ENCODE measurements around the gene TMEM184A.

TMEM184A gene

GRCh38 chr7:1548944-1549343, 7.1 kb downstream of the TMEM184A start:
- Histone ChIP-seq H3K4me3 (ENCODE audit: low read depth, low read length) (no peak overlapping the region), H3K4me1 (ENCODE audit: control insufficient read depth, insufficient read depth, low read length) (no peaks in the 10 kb centered on the region), H3K27ac (ENCODE audit: low read depth, low read length) (no peak overlapping the region), H3K27me3 (ENCODE audit: control insufficient read depth, insufficient read depth, low read length) (no peaks in the 10 kb centered on the region), H3K36me3 (ENCODE audit: control insufficient read depth, insufficient read depth, low read length) (no peaks in the 10 kb centered on the region), H3K9ac (ENCODE audit: low read depth, low read length) (no peak overlapping the region), H3K9me3 (ENCODE audit: control insufficient read depth, insufficient read depth, low read length) (no peaks in the 10 kb centered on the region)

- Histone ChIP-seq H3K36me3 (ENCODE audit: control insufficient read depth, insufficient read depth, low read length) (no peaks in the 10 kb centered on the region), H3K9me3 (ENCODE audit: control insufficient read depth, insufficient read depth, low read length) (no peaks in the 10 kb centered on the region), H3K4me1 (ENCODE audit: control insufficient read depth, insufficient read depth, low read length) (no peaks in the 10 kb centered on the region), H3K27me3 (ENCODE audit: control insufficient read depth, insufficient read depth, low read length) (no peaks in the 10 kb centered on the region), H3K27ac (ENCODE audit: low read depth, low read length) (no peak overlapping the region), H3K4me3 (ENCODE audit: low read depth, low read length) (no peak overlapping the region), H3K9ac (ENCODE audit: low read depth, low read length) (no peak overlapping the region)
Observed at GRCh38 chr7:1548438-1548831, 7.6 kb downstream of the TMEM184A start.

- Histone ChIP-seq H3K4me1 (ENCODE audit: control insufficient read depth, insufficient read depth, low read length) (no peaks in the 10 kb centered on the region), H3K4me3 (ENCODE audit: low read depth, low read length) (no peak overlapping the region), H3K9me3 (ENCODE audit: control insufficient read depth, insufficient read depth, low read length) (no peaks in the 10 kb centered on the region), H3K36me3 (ENCODE audit: control insufficient read depth, insufficient read depth, low read length) (no peaks in the 10 kb centered on the region), H3K27ac (ENCODE audit: low read depth, low read length) (no peak overlapping the region), H3K27me3 (ENCODE audit: control insufficient read depth, insufficient read depth, low read length) (no peaks in the 10 kb centered on the region), H3K9ac (ENCODE audit: low read depth, low read length) (no peak overlapping the region)
Observed at GRCh38 chr7:1547777-1548437, 8.1 kb downstream of the TMEM184A start.

GRCh38 chr7:1546909-1547776, 8.9 kb downstream of the TMEM184A start:
- no peak overlapping the region for H3K27ac ChIP-seq (ENCODE audit: low read depth, low read length)

GRCh38 chr7:1546274-1546908, 9.6 kb downstream of the TMEM184A start:
- H3K9me3 ChIP-seq (ENCODE audit: control insufficient read depth, insufficient read depth, low read length): no peaks in the 10 kb centered on the region
- peaks cover 11% of the 10 kb centered on the region for H3K36me3 ChIP-seq (ENCODE audit: control insufficient read depth, insufficient read depth, low read length)
- no peak overlapping the region for H3K9ac ChIP-seq (ENCODE audit: low read depth, low read length)
- H3K4me3 ChIP-seq (ENCODE audit: low read depth, low read length): no peak overlapping the region
- no peaks in the 10 kb centered on the region for H3K4me1 ChIP-seq (ENCODE audit: control insufficient read depth, insufficient read depth, low read length)
- no peak overlapping the region for H3K27ac ChIP-seq (ENCODE audit: low read depth, low read length)
- no peaks in the 10 kb centered on the region for H3K27me3 ChIP-seq (ENCODE audit: control insufficient read depth, insufficient read depth, low read length)

More at GRCh38 chr7:1546909-1547776, 8.9 kb downstream of the TMEM184A start:
- 0 out of 2 replicates have a peak, but pooled peaks cover 6% of the 10 kb centered on the region for H3K36me3 ChIP-seq (ENCODE audit: control insufficient read depth, insufficient read depth, low read length)
- H3K9me3 ChIP-seq (ENCODE audit: control insufficient read depth, insufficient read depth, low read length): no peaks in the 10 kb centered on the region
- H3K4me3 ChIP-seq (ENCODE audit: low read depth, low read length): no peak overlapping the region
- no peaks in the 10 kb centered on the region for H3K27me3 ChIP-seq (ENCODE audit: control insufficient read depth, insufficient read depth, low read length)
- H3K4me1 ChIP-seq (ENCODE audit: control insufficient read depth, insufficient read depth, low read length): no peaks in the 10 kb centered on the region
- no peak overlapping the region for H3K9ac ChIP-seq (ENCODE audit: low read depth, low read length)

GRCh38 chr7:1545417-1546246, 10.4 kb downstream of the TMEM184A start:
- Histone ChIP-seq H3K27ac (ENCODE audit: low read depth, low read length) (no peak overlapping the region), H3K36me3 (ENCODE audit: control insufficient read depth, insufficient read depth, low read length) (peaks cover 19% of the 10 kb centered on the region), H3K27me3 (ENCODE audit: control insufficient read depth, insufficient read depth, low read length) (no peaks in the 10 kb centered on the region), H3K4me1 (ENCODE audit: control insufficient read depth, insufficient read depth, low read length) (no peaks in the 10 kb centered on the region), H3K9me3 (ENCODE audit: control insufficient read depth, insufficient read depth, low read length) (no peaks in the 10 kb centered on the region), H3K4me3 (ENCODE audit: low read depth, low read length) (no peak overlapping the region), H3K9ac (ENCODE audit: low read depth, low read length) (no peak overlapping the region)

- no peaks in the 10 kb centered on the region for H3K27me3 ChIP-seq (ENCODE audit: control insufficient read depth, insufficient read depth, low read length)
- H3K9me3 ChIP-seq (ENCODE audit: control insufficient read depth, insufficient read depth, low read length): no peaks in the 10 kb centered on the region
- H3K27ac ChIP-seq (ENCODE audit: low read depth, low read length): no peak overlapping the region
- H3K9ac ChIP-seq (ENCODE audit: low read depth, low read length): no peak overlapping the region
- no peak overlapping the region for H3K4me3 ChIP-seq (ENCODE audit: low read depth, low read length)
- H3K36me3 ChIP-seq (ENCODE audit: control insufficient read depth, insufficient read depth, low read length): peaks cover 24% of the 10 kb centered on the region
- H3K4me1 ChIP-seq (ENCODE audit: control insufficient read depth, insufficient read depth, low read length): no peaks in the 10 kb centered on the region
Observed at GRCh38 chr7:1544896-1545416, 11.0 kb downstream of the TMEM184A start.

- Histone ChIP-seq H3K36me3 (ENCODE audit: control insufficient read depth, insufficient read depth, low read length) (peaks cover 30% of the 10 kb centered on the region), H3K27ac (ENCODE audit: low read depth, low read length) (no peak overlapping the region), H3K9ac (ENCODE audit: low read depth, low read length) (no peak overlapping the region), H3K9me3 (ENCODE audit: control insufficient read depth, insufficient read depth, low read length) (no peaks in the 10 kb centered on the region), H3K4me3 (ENCODE audit: low read depth, low read length) (no peak overlapping the region), H3K4me1 (ENCODE audit: control insufficient read depth, insufficient read depth, low read length) (no peaks in the 10 kb centered on the region), H3K27me3 (ENCODE audit: control insufficient read depth, insufficient read depth, low read length) (no peaks in the 10 kb centered on the region)
Observed at GRCh38 chr7:1544178-1544895, 11.7 kb downstream of the TMEM184A start.

GRCh38 chr7:1543826-1544177, 12.2 kb downstream of the TMEM184A start:
- no peaks in the 10 kb centered on the region for H3K9me3 ChIP-seq (ENCODE audit: control insufficient read depth, insufficient read depth, low read length)
- H3K36me3 ChIP-seq (ENCODE audit: control insufficient read depth, insufficient read depth, low read length): peaks cover 31% of the 10 kb centered on the region
- no peaks in the 10 kb centered on the region for H3K4me1 ChIP-seq (ENCODE audit: control insufficient read depth, insufficient read depth, low read length)
- H3K27me3 ChIP-seq (ENCODE audit: control insufficient read depth, insufficient read depth, low read length): no peaks in the 10 kb centered on the region
- no peak overlapping the region for H3K27ac ChIP-seq (ENCODE audit: low read depth, low read length)
- H3K4me3 ChIP-seq (ENCODE audit: low read depth, low read length): no peak overlapping the region
- H3K9ac ChIP-seq (ENCODE audit: low read depth, low read length): no peak overlapping the region

All from HUES48 (cell line).